H54 (cell line): Measurements from ENCODE around the gene VPS50.

Experiments
- DNase-seq: peaks from one replicate; pipeline ENCODE4 v3.0.0; 2011; ENCODE audit warnings: low spot score, mixed read lengths; ENCODE audit not compliant: insufficient read length
- FAIRE-seq: peaks from 3 replicates; lab custom pipeline; 2011; peaks lifted over from hg19 to GRCh38; lab: Jason Lieb, UNC
- POLR2A ChIP-seq: IDR thresholded peaks from 2 replicates; pipeline ENCODE4 v1.6.1; 2011; ENCODE audit warnings: low read depth, mild to moderate bottlenecking, low read length

The VPS50 gene

GRCh38 chr7:93218997-93219827 lies 13.0 kb upstream of the VPS50 start:
- FAIRE-seq (no peak), DNase-seq (no peak)
- no peak for TF ChIP-seq POLR2A

GRCh38 chr7:93219868-93220267 lies 12.3 kb upstream of the VPS50 start:
- TF ChIP-seq POLR2A, result no peak
- FAIRE-seq (no peak), DNase-seq (no peak)

GRCh38 chr7:93226310-93226709 lies 5.9 kb upstream of the VPS50 start, which contains the start of gene HEPACAM2:
Gene HEPACAM2 (minus strand): TSS chr7:93226469.
- DNase-seq (no peak), FAIRE-seq (no peak)
- no peak for TF ChIP-seq POLR2A

- TF ChIP-seq POLR2A, result no peak
- peak; percentile 94 for FAIRE-seq
Measured at GRCh38 chr7:93228302-93228701, 3.9 kb upstream of the VPS50 start.

GRCh38 chr7:93231259-93231658 lies 907 bp upstream of the VPS50 start:
- no peak for FAIRE-seq
- no peak for TF ChIP-seq POLR2A

More at GRCh38 chr7:93228302-93228701, 3.9 kb upstream of the VPS50 start:
- DNase-seq, result no peak

GRCh38 chr7:93232673-93233018 lies 480 bp downstream of the VPS50 start:
- DNase-seq (no peak), FAIRE-seq (no peak)
- TF ChIP-seq POLR2A, result no peak

More at GRCh38 chr7:93231259-93231658, 907 bp upstream of the VPS50 start:
- no peak for DNase-seq

GRCh38 chr7:93235541-93235940 lies 3.4 kb downstream of the VPS50 start:
- DNase-seq (no peak), FAIRE-seq (no peak)
- no peak for TF ChIP-seq POLR2A

- no peak for TF ChIP-seq POLR2A
- FAIRE-seq, result no peak
- no peak for DNase-seq
Measured at GRCh38 chr7:93238131-93238530, 6.0 kb downstream of the VPS50 start.

GRCh38 chr7:93238748-93239147 lies 6.6 kb downstream of the VPS50 start:
- FAIRE-seq (no peak), DNase-seq (no peak)
- no peak for TF ChIP-seq POLR2A

GRCh38 chr7:93239824-93240223 lies 7.7 kb downstream of the VPS50 start:
- FAIRE-seq (no peak), DNase-seq (no peak)
- TF ChIP-seq POLR2A, result no peak

- FAIRE-seq, result no peak
- DNase-seq, result no peak
- TF ChIP-seq POLR2A, result no peak
Measured at GRCh38 chr7:93242106-93242505, 9.9 kb downstream of the VPS50 start.

- peak; percentile 61 for FAIRE-seq
- TF ChIP-seq POLR2A, result no peak
- DNase-seq, result no peak
Measured at GRCh38 chr7:93245525-93246432, 13.6 kb downstream of the VPS50 start.

GRCh38 chr7:93249491-93250148 lies 17.5 kb downstream of the VPS50 start:
- DNase-seq, result no peak
- FAIRE-seq, result no peak
- no peak for TF ChIP-seq POLR2A

- TF ChIP-seq POLR2A, result no peak
- DNase-seq, result no peak
- FAIRE-seq, result no peak
Measured at GRCh38 chr7:93258661-93259060, 26.5 kb downstream of the VPS50 start.

GRCh38 chr7:93262535-93262934 lies 30.4 kb downstream of the VPS50 start:
- no peak for DNase-seq
- TF ChIP-seq POLR2A, result no peak
- FAIRE-seq, result no peak
